A549 (cell line): ENCODE measurements around the gene KSR2.

Source experiments
- BHLHE40 ChIP-seq: IDR thresholded peaks from 2 replicates; pipeline ENCODE4 v1.6.1; 2012; ENCODE audit warnings: low read depth, low read length, inconsistent platforms
- HDAC2 ChIP-seq: fragments of 200-600 bp; sonication (generic); IDR thresholded peaks from 2 replicates; pipeline ENCODE4 v1.6.1; 2016
- JUN ChIP-seq, 2 experiments: fragments of >200 bp; sonication (Bioruptor Twin); formaldehyde crosslinking; IDR thresholded peaks; 2 replicates in 1 of 2; 3 replicates in 1 of 2; pipeline ENCODE4 v1.6.1; 2016 to 2017
- NR3C1 ChIP-seq: fragments of >200 bp; sonication (Bioruptor Twin); formaldehyde crosslinking; IDR thresholded peaks from 3 replicates; pipeline ENCODE4 v1.6.1; 2017
- SMC3 ChIP-seq: fragments of >200 bp; sonication (Bioruptor Twin); formaldehyde crosslinking; IDR thresholded peaks from 3 replicates; pipeline ENCODE4 v1.6.1; 2018; ENCODE audit warnings: inconsistent platforms
- TP53 ChIP-seq: fragments of 250-450 bp; sonication (Bioruptor Pico); IDR thresholded peaks from 2 replicates; pipeline ENCODE4 v1.5.0; 2021; ENCODE audit warnings: mild to moderate bottlenecking, moderate library complexity
- TF ChIP-seq, protein P1 (sequence below): fragments of >200 bp; sonication (Bioruptor Twin); formaldehyde crosslinking; IDR thresholded peaks from 3 replicates; pipeline ENCODE4 v1.5.1; 2016
- TF ChIP-seq, protein P2 (sequence below): fragments of 250-450 bp; sonication (Bioruptor Pico); IDR thresholded peaks from 2 replicates; pipeline ENCODE4 v1.5.0; 2021; ENCODE audit warnings: mild to moderate bottlenecking, moderate library complexity, borderline replicate concordance
- TF ChIP-seq, protein P3 (sequence below): IDR thresholded peaks from 2 replicates; pipeline ENCODE4 v1.6.1; 2012

DNA sequence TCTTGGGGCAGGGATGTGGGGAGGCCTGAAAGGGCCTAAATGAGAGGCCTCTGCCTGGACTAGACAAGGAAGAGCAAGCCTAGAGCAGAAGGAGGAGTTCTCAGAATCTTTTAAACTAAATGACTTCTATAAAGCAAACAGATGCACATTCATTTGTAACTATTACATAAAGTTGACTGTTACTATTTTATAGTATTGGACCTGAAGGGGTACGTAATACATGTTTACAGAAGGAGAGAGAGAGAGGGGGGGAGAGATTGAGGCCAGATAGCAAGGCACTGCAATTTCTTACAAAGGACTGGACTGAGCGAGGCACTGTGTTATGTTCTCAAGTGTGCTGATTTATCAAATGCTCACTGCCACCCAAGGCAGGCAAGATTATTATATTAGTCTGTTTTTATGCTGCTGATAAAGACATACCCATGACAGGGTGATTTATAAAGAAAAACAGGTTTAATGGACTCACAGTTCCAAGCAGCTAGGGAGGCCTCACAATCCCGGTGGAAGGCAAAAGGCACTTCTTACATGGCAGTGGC lies 391.6 kb downstream of the KSR2 start:
- TF ChIP-seq, protein P1, sequence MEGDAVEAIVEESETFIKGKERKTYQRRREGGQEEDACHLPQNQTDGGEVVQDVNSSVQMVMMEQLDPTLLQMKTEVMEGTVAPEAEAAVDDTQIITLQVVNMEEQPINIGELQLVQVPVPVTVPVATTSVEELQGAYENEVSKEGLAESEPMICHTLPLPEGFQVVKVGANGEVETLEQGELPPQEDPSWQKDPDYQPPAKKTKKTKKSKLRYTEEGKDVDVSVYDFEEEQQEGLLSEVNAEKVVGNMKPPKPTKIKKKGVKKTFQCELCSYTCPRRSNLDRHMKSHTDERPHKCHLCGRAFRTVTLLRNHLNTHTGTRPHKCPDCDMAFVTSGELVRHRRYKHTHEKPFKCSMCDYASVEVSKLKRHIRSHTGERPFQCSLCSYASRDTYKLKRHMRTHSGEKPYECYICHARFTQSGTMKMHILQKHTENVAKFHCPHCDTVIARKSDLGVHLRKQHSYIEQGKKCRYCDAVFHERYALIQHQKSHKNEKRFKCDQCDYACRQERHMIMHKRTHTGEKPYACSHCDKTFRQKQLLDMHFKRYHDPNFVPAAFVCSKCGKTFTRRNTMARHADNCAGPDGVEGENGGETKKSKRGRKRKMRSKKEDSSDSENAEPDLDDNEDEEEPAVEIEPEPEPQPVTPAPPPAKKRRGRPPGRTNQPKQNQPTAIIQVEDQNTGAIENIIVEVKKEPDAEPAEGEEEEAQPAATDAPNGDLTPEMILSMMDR, result no peak
- TF ChIP-seq, protein P2, sequence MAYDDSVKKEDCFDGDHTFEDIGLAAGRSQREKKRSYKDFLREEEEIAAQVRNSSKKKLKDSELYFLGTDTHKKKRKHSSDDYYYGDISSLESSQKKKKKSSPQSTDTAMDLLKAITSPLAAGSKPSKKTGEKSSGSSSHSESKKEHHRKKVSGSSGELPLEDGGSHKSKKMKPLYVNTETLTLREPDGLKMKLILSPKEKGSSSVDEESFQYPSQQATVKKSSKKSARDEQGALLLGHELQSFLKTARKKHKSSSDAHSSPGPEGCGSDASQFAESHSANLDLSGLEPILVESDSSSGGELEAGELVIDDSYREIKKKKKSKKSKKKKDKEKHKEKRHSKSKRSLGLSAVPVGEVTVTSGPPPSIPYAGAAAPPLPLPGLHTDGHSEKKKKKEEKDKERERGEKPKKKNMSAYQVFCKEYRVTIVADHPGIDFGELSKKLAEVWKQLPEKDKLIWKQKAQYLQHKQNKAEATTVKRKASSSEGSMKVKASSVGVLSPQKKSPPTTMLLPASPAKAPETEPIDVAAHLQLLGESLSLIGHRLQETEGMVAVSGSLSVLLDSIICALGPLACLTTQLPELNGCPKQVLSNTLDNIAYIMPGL (CRISPR knock-in tag), result no peak
- TF ChIP-seq, protein P3, sequence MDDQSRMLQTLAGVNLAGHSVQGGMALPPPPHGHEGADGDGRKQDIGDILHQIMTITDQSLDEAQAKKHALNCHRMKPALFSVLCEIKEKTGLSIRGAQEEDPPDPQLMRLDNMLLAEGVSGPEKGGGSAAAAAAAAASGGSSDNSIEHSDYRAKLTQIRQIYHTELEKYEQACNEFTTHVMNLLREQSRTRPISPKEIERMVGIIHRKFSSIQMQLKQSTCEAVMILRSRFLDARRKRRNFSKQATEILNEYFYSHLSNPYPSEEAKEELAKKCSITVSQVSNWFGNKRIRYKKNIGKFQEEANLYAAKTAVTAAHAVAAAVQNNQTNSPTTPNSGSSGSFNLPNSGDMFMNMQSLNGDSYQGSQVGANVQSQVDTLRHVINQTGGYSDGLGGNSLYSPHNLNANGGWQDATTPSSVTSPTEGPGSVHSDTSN, result no peak
- no peak for TF ChIP-seq SMC3
- TF ChIP-seq TP53 (CRISPR knock-in tag), result no peak
- no peak for TF ChIP-seq BHLHE40
- no peak for TF ChIP-seq HDAC2
- TF ChIP-seq JUN (IDR thresholded peaks at IDR 0.05), result no peak
- TF ChIP-seq NR3C1, result no peak
